ENCODE data around the gene REV1.

Gene REV1

DNA sequence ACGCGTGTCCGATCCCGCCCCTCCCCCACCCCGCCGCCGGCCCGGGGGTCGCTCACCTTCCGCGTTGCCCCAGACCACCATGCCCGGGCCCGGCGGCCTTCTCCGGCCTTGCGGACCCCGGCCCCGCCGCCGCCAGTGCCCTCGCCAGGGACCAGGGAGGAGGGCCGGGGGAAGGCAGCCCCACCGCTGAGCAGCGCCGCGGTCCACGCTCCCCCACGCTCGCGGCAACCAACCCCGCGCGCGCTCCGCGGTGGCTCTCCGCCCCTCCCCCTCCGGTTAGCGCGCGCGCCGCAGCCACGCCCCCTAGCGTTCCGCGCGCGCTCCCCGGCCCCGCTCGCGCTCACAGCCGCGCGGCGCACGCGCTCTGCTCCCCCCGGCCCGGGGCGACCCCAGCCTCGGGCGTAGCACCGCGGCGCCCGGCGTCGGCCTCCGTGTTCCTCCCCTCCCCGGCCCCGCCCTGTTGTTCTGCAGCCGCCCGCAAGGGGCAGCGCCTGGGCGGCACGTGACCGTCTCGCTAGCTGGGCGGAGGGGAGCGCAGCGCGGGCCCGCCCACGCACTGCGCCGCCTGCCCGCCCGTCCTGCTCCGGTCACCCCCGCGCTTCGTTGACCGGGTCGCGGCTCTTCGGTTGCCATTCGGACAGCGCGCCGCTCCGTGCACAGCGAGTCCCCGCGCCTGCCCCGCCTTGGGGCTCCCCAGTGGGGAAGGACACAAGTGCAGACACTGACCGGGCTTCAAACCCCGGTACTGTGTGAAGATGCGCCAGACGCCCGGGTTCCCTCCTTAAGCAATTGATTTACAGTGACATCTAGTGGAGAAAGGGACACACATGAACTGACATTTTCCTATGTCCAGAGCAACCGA is at the start of gene REV1:
Gene REV1 (minus strand): TSS at position 257 of the 862 bp plus-strand sequence. CDS start 25,042 bp downstream, outside the sequence.
- peak; percentile 84 for DNase-seq

DNA sequence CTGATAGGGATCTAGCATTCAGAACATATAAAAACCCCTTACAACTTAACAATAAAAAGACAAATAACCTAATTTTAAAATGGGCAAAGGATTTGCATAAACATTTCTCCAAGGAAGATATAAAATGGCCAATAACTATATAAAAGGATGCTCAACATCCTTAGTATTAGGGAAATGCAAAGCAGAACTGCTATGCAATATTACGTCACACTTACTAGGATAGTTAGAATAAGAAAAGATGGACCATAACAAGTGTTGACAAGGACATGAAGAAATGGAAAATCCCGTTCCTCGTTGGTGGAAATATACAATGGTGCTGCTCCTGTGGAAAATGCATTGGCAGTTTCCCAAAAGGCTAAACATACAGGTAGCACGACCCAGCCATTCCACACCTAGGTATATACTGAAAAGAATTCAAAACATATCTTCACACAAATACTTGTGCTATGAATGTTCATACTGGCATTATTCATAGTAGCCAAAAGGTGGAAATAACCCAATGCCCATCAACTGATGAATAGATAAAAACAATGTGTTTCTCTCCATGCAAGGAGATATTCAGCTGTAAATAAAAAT is 48.2 kb upstream of the REV1 start:
- no peak for DNase-seq

DNA sequence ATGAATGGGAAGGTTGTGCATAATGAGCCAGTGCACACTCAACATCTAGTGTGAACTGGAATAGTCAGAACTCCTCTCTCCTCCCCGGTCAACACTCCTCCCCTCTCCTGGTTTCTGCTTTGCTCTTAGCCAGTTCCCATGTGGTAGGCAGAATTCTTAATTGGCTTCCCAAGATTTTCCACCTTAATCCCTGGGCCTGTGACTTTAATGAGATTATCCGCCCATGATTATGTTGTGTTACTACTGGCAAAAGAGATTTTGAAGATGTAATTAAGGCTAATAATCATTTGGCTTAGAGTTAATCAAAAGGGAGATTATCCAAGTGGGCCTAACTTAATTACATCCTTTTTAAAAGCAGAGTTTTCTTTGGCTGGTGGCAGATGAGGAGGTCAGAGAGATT is 34.2 kb upstream of the REV1 start:
- DNase-seq, result no peak

DNA sequence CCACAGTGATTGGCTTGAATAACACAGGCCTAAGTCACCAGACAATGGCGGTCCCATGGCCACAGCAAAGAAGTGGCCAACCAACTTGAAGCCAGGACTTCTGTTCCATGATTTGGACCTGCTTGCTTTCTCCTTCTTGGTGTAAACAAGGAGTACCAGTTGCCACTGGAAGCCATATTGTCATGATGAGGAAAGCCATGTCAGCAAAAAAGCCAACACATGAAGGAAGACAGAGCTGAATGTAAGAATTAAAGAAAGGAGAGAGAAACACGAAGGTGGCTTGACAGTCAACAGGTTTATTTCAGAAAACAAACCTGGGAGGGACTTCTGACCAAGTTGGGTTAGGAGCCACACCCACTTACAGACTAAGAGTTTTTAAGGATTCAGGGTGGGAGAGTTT is 32.3 kb upstream of the REV1 start:
- no peak for DNase-seq

DNA sequence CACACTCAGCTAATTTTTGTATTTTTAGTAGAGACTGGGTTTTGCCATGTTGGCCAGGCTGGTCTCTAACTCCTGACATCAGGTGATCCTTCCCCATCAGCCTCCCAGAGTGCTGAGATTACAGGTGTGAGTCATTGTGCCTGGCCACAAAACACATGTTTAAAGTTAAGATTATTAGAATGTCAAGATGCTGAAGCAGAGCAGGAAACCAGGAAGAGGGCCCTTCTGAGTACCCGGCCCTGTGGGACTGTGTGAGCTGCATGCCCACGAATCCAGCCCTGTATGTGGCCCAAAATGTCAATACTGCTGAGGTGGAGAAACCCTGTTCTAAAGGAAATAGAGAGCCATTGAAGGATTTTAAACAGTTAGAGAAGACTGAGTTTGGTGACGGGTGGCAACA is 31.0 kb upstream of the REV1 start:
- no peak for DNase-seq

DNA sequence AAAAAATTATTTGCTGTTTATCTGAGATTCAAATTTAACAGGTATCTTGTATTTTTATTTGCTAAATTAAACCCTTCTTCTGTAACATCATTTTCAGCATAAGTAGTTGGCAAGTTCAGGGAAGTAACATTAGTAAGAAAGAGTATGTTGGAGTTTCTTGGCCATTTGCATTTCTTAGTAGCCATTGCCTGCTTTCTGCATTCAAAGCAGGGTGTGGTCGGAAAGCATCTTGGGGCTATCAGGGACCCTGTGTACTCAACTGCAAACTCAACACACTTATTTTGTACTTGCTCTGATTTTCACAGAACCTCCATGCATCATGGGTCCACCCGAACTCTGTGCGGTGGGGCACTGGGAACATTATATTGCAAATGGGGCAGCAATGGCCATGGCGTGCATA is 30.4 kb upstream of the REV1 start:
- no peak for DNase-seq

DNA sequence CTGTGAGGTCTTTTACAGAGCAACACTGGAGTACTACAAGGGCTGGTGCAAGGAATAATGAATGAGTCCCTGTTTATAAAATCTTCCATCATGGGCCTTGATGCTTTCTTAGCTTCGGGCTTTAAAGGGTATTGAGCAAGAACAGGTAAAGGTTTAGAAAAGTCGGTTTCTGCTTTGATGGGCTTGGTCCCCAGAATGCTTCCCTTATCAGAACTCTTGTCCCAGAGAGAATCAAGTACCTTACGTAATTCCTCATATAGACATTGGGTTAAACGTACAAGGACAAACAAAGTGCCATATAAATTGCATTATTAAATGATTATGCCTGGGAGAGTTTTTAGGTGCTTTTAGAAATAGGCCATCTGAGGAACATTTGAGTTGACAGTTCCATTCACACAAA is 24.5 kb upstream of the REV1 start:
- DNase-seq, result no peak

DNA sequence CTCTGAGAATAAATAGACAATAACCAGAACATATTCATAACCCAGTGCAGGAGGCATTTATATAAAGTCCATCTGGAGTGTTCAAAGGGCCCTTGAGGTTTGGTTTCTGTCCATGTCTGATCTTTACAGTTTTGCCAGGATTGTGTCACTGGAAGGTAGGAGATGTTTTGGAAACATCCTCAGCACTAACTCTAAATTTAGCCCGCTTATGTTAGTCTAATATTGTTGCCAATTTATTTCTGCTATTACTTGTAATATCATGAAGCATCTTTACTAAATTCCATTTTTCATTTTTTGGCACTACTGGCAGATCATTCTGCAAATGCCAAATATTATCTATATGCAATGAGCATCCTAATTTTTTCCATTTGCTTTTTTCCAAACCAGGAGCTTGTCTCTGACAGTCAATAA is 22.4 kb upstream of the REV1 start:
- DNase-seq, result no peak

DNA sequence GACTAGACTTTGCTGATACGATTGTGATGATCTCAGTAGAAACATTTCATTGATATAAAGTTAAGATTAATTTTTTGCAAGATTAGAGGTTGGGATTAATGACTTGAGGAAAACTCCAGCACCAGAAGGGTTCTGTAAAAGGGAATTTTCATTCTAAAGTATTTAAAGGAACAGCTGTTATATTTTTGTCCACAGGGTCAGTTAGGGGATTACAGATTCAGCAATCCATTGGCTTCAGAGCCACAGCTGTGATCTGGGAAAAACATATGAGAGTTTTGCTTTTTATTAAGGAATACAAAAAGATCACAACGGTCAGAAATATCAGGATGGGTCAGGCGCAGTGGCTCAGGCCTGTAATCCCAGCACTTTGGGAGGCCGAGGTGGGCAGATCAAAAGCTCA is 19.6 kb upstream of the REV1 start:
- DNase-seq, result no peak

DNA sequence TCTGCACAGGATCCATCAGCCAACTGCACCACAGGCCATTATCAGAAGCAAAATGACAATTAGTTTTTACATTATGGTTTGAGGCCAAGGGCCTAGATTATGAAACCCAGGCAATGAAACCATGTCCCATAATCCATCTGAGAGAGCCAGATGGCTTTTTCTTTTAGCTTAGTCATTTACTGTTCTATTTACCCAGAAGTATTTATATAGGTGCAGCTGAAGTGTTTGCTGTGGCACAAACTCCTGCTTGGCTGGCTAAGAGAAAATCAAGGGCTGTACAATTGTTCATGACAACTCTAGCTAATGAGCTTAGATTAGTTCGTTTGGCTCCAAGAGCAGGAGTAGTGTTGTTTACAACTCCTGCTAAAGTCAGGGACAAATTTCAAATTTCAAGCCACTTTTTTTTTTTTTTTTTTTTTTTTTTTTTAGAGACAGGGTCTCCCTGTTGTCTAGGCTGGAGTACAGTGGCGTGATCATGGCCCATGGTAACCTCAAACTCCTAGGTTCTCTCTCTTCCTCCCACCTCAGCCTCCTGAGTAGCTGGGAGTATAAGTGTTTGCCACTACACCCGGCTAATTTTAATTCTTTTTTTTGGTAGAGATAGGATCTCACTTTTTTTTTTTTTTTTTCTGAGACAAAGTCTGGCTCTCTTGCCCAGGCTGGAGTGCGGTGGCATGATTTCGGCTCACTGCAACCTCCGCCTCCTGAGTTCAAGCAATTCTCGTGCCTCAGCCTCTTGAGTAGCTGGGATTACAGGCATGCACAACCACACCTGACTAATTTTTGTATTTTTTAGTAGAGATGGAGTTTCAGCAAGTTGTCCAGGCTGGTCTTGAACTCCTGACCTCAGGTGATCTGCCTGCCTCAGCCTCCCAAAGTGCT is 18.4 kb upstream of the REV1 start:
- peak; percentile 98 for DNase-seq

DNA sequence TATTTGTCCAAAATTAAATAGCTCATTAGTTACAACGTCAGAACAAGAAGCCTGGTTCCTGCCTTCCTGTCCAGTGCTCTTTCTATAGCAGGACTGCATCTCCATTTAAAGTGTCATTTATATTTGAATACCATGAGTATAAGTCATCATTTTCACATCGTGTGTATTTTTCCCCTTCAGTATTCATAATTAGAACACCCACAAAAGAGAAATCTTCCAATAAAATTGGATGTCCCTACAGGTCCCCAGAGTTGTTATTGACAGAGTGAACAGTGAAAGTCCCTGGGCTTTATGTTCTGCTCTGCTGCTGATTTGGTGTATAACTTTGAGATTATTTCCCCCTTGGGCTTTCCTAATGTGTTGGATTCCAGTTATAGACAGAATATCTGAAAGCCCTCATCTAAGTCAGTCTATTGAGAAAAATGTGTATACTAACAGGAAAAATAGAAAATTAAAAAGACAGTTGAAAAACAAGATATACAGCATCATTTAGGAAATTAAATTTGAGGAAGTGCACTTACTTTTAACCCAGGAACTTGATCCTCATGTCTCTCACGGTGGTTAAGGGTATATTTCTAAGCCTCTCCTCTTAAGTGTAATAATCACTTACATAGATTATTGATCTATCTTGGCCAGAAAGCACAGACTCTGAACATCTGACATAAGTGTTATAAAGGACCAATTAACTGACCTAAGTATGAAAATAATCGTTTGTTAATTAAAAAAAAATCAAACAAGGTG is 15.2 kb upstream of the REV1 start:
- DNase-seq, result peak; percentile 4

DNA sequence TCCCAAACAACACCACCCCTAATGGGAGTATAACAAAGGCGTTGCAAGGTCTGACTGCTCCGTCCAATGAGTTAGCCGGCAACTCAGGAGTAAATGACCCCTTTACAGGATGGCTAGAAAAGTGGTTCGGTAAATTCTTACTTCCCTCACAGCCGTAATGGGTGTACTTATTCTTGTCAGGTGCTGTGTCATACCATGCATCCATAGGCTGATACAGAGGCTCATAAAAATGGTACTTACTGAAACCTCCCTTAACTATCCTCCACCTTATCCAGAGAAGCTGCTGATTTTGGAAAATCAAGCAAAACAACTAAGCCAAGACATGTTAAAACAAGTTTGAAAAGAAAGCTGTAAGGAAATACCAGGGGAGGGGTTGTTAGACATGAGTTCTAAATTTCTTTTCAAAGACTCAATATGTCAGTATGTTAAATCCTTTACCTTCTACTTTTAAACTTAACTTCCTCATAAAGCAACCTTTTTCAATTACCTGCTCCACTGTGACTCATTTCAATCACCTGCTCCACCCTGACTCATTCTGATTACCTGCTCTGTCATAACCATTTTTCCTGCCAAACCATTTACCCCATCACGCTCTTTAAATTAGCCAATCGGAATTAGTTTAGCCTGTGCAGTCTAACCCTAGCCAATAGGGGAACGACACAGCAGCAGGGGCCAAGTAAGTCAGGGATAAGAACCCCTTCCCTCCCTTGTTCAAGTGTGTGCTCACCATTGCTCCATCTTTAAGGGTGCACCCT is 14.0 kb upstream of the REV1 start:
- DNase-seq, result peak; percentile 15

DNA sequence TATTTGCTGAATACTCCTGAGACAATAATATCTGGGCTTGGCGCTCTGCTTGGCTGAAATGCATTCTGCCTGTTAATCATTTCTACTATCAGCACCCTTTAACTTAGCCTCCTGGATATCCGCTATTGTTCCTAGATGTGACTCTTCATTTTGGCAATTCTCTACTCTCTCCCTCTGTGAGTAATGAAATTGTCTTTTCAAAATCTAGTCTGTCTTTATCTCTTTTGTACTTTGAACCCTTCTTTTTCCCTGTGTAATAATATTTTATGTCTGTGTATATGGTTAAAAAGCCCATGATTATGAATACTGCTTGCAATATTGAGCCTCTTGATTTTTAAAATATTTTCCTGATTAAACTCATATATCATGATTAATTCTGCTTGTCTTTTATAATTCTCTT is 6.2 kb upstream of the REV1 start:
- DNase-seq, result no peak

DNA sequence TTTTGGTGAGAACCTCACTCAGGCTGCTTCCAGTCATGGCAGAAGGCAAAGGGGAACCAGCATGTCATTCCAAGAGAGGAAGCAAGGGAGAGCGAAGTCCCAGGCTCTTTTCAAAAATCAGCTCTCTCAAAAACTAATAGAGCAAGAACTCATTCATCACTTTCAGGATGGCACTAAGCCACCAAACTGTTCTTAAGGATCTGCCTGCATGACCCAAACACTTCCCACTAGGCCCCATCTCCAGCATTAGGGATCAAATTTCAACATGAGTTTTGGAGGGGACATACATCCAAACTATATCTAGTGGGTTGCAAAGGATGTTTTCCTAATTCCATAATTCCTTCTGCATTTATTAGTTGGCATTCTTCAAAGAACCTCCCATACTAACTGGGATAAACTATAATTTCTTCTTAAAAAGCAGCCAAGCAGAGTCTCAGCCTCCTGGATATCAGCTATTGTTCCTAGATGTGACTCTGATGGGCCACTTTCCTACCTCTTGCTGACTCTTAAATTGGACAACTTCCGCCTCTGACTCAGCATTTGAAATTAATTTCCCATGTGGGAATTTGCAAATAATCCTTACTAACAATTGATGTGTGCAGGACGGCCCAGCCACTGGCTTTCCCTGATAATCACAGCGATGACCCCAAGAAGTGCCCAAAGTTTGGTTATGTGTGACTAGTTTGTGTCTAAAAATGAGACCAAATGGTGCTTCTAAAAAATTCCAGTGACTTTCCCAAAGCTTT is 5.5 kb upstream of the REV1 start:
- DNase-seq, result no peak

DNA sequence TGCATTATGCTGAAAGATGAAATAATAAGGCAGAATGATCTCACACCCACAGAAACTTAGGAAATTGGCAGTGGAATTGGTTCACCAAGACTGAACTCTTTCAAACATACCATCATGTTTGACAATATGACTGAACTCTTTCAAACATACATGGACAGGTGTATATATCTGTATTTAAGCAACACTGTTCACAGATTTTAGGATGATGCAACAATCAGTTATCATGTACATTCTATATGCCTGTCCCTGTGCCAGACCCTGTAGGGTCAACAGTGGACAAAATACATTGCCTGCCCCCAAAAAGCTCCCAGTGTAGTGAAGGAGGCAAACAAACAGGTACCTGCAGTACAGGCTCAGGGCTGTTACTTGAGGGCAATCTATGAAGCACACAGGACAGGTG is 2.9 kb upstream of the REV1 start:
- no peak for DNase-seq

DNA sequence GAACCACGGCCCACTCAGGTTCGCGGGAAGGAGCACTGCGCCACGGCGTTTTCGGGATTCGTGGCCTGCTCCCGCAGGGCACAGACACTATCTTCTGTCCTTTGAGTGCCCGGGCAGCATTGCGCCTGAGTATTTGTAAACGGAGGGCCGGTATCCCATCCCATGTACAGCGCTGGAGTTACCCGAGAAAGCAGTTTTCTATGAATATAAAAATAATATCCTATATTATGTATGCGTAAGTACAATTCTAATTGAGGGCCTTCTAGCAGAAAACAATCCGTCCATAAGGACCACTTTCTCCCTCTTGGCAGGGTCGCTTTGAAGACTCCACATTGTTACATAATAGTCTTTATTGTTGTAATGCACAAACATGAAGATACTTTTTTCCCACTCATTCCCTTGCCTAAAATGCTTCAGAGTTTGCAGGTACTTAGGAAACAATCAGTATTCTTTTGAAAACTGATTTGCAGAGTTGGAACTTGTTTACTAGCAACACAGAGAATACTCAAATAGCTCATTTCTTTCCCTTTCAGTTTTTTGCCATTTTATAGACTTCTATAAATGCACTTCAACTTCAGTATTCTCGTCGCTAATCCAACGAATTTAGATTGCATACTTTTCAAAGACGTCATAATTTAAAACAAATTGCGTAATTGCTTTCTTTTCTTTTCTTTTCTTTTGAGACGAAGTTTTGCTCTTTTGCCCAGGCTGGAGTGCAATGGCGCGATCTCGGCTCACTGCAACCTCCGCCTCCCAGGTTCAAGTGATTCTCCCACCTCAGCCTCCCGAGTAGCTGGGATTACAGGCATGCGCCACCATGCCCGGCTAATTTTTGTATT is 1.0 kb upstream of the REV1 start:
- DNase-seq, result no peak

DNA sequence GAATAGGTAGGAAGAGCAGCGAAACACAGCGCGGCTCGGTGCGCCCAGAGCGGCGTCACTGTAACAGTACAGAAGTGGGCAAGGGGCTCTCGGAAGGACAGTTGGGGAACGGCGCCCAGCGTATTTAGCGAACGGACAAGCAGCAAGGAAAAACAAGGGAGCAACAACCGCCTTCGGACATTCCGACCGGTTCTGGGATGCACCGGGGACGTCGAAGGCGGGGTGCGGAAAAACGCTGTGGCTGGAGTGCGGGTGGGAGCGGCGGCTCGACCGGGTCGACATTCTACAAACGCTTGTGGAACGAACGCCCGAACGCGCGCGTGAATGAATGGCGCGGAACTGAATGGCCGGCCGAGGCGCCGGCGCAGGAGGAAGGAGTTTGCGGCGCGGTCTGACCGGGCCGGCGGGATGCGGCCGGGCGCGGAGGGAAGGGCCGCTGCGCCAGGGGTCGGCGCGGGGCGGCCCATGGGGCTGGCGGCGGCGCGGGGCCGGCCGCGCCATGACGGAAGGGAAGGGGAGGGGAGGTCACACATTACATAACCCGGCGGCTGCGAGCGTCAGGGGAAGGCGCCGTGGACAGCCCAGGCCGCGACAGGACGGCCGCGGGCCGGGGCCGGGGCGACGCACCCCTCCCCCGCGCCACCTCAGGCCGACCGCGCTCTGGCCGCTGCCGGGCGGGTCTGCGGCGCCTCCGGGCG is 605 bp downstream of the REV1 start:
- DNase-seq, result no peak

DNA sequence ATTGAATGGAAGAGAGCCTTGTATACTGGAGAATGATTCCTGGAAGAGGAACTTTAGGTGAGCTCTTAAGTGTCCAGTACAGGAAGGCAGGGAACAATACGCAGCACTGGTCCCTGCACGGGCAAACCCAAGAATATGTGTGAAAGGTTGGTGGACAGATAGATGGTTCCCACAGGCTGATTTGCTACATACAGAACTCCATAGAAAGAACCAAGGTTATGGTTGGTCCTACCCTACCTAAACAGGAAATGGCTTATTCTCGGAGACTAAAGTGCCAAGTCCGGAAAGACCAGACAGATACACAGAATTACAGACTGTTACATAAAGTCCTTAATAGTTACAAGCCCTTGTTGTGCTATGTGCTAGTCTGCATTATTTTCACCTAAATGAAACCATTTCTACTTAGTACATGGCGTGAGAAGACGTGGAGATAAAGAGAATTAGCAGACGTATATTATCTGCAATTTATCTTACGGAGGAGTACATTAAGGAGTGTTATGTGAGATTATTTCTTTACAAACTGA is 1.2 kb downstream of the REV1 start:
- DNase-seq, result peak; percentile 37

DNA sequence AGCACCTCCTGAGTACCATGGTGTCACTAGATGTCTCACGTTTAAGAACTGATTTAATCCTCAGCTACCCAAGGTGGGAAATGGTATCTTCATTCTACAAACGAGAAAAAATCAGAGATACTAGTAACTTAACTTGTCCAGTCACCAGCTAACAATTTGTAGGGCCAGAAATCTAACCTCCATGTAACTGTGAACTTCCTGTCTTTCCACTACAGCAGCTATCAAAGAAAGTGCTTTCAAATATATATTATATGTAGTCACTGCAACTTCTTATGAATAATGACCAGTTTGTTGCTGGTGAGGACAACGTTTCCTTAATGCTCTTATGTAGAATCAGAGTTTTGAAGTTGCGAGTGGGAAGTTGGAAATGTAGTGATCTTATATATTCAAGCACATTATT is 1.9 kb downstream of the REV1 start:
- DNase-seq, result no peak

DNA sequence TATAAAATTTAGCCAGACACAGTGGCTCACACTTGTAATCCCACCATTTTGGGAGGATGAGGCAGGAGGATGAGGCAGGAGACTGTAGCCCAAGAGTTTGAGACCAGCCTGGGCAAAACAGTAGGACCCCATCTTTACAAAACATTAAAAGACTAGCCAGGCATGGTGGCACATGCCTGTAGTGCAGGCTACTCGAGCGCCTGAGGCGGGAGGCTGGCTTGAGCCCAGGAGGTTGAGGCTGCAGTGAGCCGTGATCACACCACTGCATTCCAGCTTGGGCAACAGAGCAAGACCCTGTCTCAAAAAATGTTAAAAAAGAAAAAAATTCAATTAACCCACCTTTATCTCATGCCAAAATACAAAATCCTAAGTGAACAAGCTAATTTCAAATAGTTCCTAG is 4.0 kb downstream of the REV1 start:
- no peak for DNase-seq
